Measurements from ENCODE around the gene KISS1. TPM values are rescaled to one million over a fixed set of nuclear protein-coding genes. Genes with fewer than 3 reads are reported as not detected.

KISS1 gene
- total RNA-seq, 1 donor from 2014 or later: not detected

GRCh38 chr1:204206121-204206520, 9.8 kb upstream of the KISS1 start:
- H3K9ac ChIP-seq (ENCODE audit: low read depth in 1 of 3, low read length in 3 of 3): no peak overlapping the region
- no peak overlapping the region for H3K4me3 ChIP-seq (ENCODE audit: low read length in 3 of 3)
- no peak overlapping the region for H3K27ac ChIP-seq (ENCODE audit: low read depth, low read length)
- H3K36me3 ChIP-seq (ENCODE audit: control insufficient read depth in 3 of 3, insufficient read depth in 3 of 3, low read length in 3 of 3): no peaks in the 10 kb centered on the region
- H3K27me3 ChIP-seq (ENCODE audit: control insufficient read depth in 3 of 3, insufficient read depth in 3 of 3, low read length in 3 of 3): peaks cover 0 to 15% (median 10%) of the 10 kb centered on the region in 3 donors
- peaks cover 3 to 7% (median 4%) of the 10 kb centered on the region in 3 donors for H3K4me1 ChIP-seq (ENCODE audit: control insufficient read depth in 3 of 3, insufficient read depth in 3 of 3, low read length in 3 of 3)
- H3K9me3 ChIP-seq (ENCODE audit: control insufficient read depth in 3 of 3, low read length in 3 of 3): no peaks in the 10 kb centered on the region

- Histone ChIP-seq H3K36me3 (ENCODE audit: control insufficient read depth in 3 of 3, insufficient read depth in 3 of 3, low read length in 3 of 3) (no peaks in the 10 kb centered on the region), H3K4me1 (ENCODE audit: control insufficient read depth in 3 of 3, insufficient read depth in 3 of 3, low read length in 3 of 3) (peaks cover 3 to 9% (median 8%) of the 10 kb centered on the region in 3 donors), H3K9me3 (ENCODE audit: control insufficient read depth in 3 of 3, low read length in 3 of 3) (no peaks in the 10 kb centered on the region), H3K27me3 (ENCODE audit: control insufficient read depth in 3 of 3, insufficient read depth in 3 of 3, low read length in 3 of 3) (peaks cover 0 to 15% (median 10%) of the 10 kb centered on the region in 3 donors), H3K4me3 (ENCODE audit: low read length in 3 of 3) (no peak overlapping the region), H3K27ac (ENCODE audit: low read depth, low read length) (no peak overlapping the region), H3K9ac (ENCODE audit: low read depth in 1 of 3, low read length in 3 of 3) (no peak overlapping the region)
Measured at GRCh38 chr1:204205486-204205885, 9.2 kb upstream of the KISS1 start.

GRCh38 chr1:204204944-204205343, 8.7 kb upstream of the KISS1 start:
- Histone ChIP-seq H3K9me3 (ENCODE audit: control insufficient read depth in 3 of 3, low read length in 3 of 3) (no peaks in the 10 kb centered on the region), H3K27me3 (ENCODE audit: control insufficient read depth in 3 of 3, insufficient read depth in 3 of 3, low read length in 3 of 3) (peaks cover 0 to 15% (median 10%) of the 10 kb centered on the region in 3 donors), H3K27ac (ENCODE audit: low read depth, low read length) (no peak overlapping the region)

GRCh38 chr1:204203206-204203767, 7.0 kb upstream of the KISS1 start:
- Histone ChIP-seq H3K9me3 (ENCODE audit: control insufficient read depth in 3 of 3, low read length in 3 of 3) (no peaks in the 10 kb centered on the region), H3K36me3 (ENCODE audit: control insufficient read depth in 3 of 3, insufficient read depth in 3 of 3, low read length in 3 of 3) (no peaks in the 10 kb centered on the region), H3K27me3 (ENCODE audit: control insufficient read depth in 3 of 3, insufficient read depth in 3 of 3, low read length in 3 of 3) (peaks cover 0 to 15% (median 10%) of the 10 kb centered on the region in 3 donors), H3K9ac (ENCODE audit: low read depth in 1 of 3, low read length in 3 of 3) (no peak overlapping the region), H3K4me1 (ENCODE audit: control insufficient read depth in 3 of 3, insufficient read depth in 3 of 3, low read length in 3 of 3) (peaks cover 19 to 29% (median 28%) of the 10 kb centered on the region in 3 donors), H3K27ac (ENCODE audit: low read depth, low read length) (no peak overlapping the region), H3K4me3 (ENCODE audit: low read length in 3 of 3) (no peak overlapping the region)

More at GRCh38 chr1:204204944-204205343, 8.7 kb upstream of the KISS1 start:
- H3K4me1 ChIP-seq (ENCODE audit: control insufficient read depth in 3 of 3, insufficient read depth in 3 of 3, low read length in 3 of 3): peaks cover 4 to 13% (median 11%) of the 10 kb centered on the region in 3 donors
- no peak overlapping the region for H3K4me3 ChIP-seq (ENCODE audit: low read length in 3 of 3)
- no peaks in the 10 kb centered on the region for H3K36me3 ChIP-seq (ENCODE audit: control insufficient read depth in 3 of 3, insufficient read depth in 3 of 3, low read length in 3 of 3)
- no peak overlapping the region for H3K9ac ChIP-seq (ENCODE audit: low read depth in 1 of 3, low read length in 3 of 3)

GRCh38 chr1:204202481-204202880, 6.2 kb upstream of the KISS1 start:
- peaks cover 23 to 37% (median 31%) of the 10 kb centered on the region in 3 donors for H3K4me1 ChIP-seq (ENCODE audit: control insufficient read depth in 3 of 3, insufficient read depth in 3 of 3, low read length in 3 of 3)
- no peaks in the 10 kb centered on the region for H3K9me3 ChIP-seq (ENCODE audit: control insufficient read depth in 3 of 3, low read length in 3 of 3)
- no peaks in the 10 kb centered on the region for H3K36me3 ChIP-seq (ENCODE audit: control insufficient read depth in 3 of 3, insufficient read depth in 3 of 3, low read length in 3 of 3)
- H3K27ac ChIP-seq (ENCODE audit: low read depth, low read length): no peak overlapping the region
- peaks cover 0 to 15% (median 10%) of the 10 kb centered on the region in 3 donors for H3K27me3 ChIP-seq (ENCODE audit: control insufficient read depth in 3 of 3, insufficient read depth in 3 of 3, low read length in 3 of 3)
- no peak overlapping the region for H3K9ac ChIP-seq (ENCODE audit: low read depth in 1 of 3, low read length in 3 of 3)
- no peak overlapping the region for H3K4me3 ChIP-seq (ENCODE audit: low read length in 3 of 3)

- H3K4me3 ChIP-seq (ENCODE audit: low read length in 3 of 3): no peak overlapping the region
- H3K27ac ChIP-seq (ENCODE audit: low read depth, low read length): no peak overlapping the region
- H3K4me1 ChIP-seq (ENCODE audit: control insufficient read depth in 3 of 3, insufficient read depth in 3 of 3, low read length in 3 of 3): peaks cover 20 to 34% (median 24%) of the 10 kb centered on the region in 3 donors
- H3K36me3 ChIP-seq (ENCODE audit: control insufficient read depth in 3 of 3, insufficient read depth in 3 of 3, low read length in 3 of 3): no peaks in the 10 kb centered on the region
- H3K9ac ChIP-seq (ENCODE audit: low read depth in 1 of 3, low read length in 3 of 3): no peak overlapping the region
- no peaks in the 10 kb centered on the region for H3K9me3 ChIP-seq (ENCODE audit: control insufficient read depth in 3 of 3, low read length in 3 of 3)
- peaks cover 0 to 14% (median 7%) of the 10 kb centered on the region in 3 donors for H3K27me3 ChIP-seq (ENCODE audit: control insufficient read depth in 3 of 3, insufficient read depth in 3 of 3, low read length in 3 of 3)
Measured at GRCh38 chr1:204201348-204202040, 5.2 kb upstream of the KISS1 start.

GRCh38 chr1:204199579-204199978, 3.3 kb upstream of the KISS1 start:
- H3K4me1 ChIP-seq (ENCODE audit: control insufficient read depth in 3 of 3, insufficient read depth in 3 of 3, low read length in 3 of 3): peaks cover 20 to 34% (median 24%) of the 10 kb centered on the region in 3 donors
- peaks cover 5 to 23% (median 12%) of the 10 kb centered on the region in 3 donors for H3K27me3 ChIP-seq (ENCODE audit: control insufficient read depth in 3 of 3, insufficient read depth in 3 of 3, low read length in 3 of 3)
- no peaks in the 10 kb centered on the region for H3K9me3 ChIP-seq (ENCODE audit: control insufficient read depth in 3 of 3, low read length in 3 of 3)
- H3K27ac ChIP-seq (ENCODE audit: low read depth, low read length): peak overlapping the region; percentile 91
- H3K4me3 ChIP-seq (ENCODE audit: low read length in 3 of 3): peak overlapping the region in 1 of 3 donors; percentile 7
- peak overlapping the region; percentile 73 to 77 (median 75) for H3K9ac ChIP-seq (ENCODE audit: low read depth in 1 of 3, low read length in 3 of 3)
- no peaks in the 10 kb centered on the region for H3K36me3 ChIP-seq (ENCODE audit: control insufficient read depth in 3 of 3, insufficient read depth in 3 of 3, low read length in 3 of 3)

GRCh38 chr1:204198348-204199340, 2.4 kb upstream of the KISS1 start:
- Histone ChIP-seq H3K4me1 (ENCODE audit: control insufficient read depth in 3 of 3, insufficient read depth in 3 of 3, low read length in 3 of 3) (peaks cover 20 to 34% (median 24%) of the 10 kb centered on the region in 3 donors), H3K27me3 (ENCODE audit: control insufficient read depth in 3 of 3, insufficient read depth in 3 of 3, low read length in 3 of 3) (peaks cover 5 to 28% (median 12%) of the 10 kb centered on the region in 3 donors), H3K27ac (ENCODE audit: low read depth, low read length) (peak overlapping the region; percentile 91), H3K4me3 (ENCODE audit: low read length in 3 of 3) (peak overlapping the region; percentile 25 to 54 (median 41)), H3K9ac (ENCODE audit: low read depth in 1 of 3, low read length in 3 of 3) (peak overlapping the region; percentile 73 to 77 (median 75)), H3K36me3 (ENCODE audit: control insufficient read depth in 3 of 3, insufficient read depth in 3 of 3, low read length in 3 of 3) (no peaks in the 10 kb centered on the region), H3K9me3 (ENCODE audit: control insufficient read depth in 3 of 3, low read length in 3 of 3) (no peaks in the 10 kb centered on the region)

GRCh38 chr1:204197068-204197467, 777 bp upstream of the KISS1 start:
- H3K9me3 ChIP-seq (ENCODE audit: control insufficient read depth in 3 of 3, low read length in 3 of 3): no peaks in the 10 kb centered on the region
- no peak overlapping the region for H3K9ac ChIP-seq (ENCODE audit: low read depth in 1 of 3, low read length in 3 of 3)
- H3K27me3 ChIP-seq (ENCODE audit: control insufficient read depth in 3 of 3, insufficient read depth in 3 of 3, low read length in 3 of 3): peaks cover 8 to 31% (median 8%) of the 10 kb centered on the region in 3 donors
- no peak overlapping the region for H3K4me3 ChIP-seq (ENCODE audit: low read length in 3 of 3)
- H3K4me1 ChIP-seq (ENCODE audit: control insufficient read depth in 3 of 3, insufficient read depth in 3 of 3, low read length in 3 of 3): peaks cover 21 to 38% (median 24%) of the 10 kb centered on the region in 3 donors
- H3K36me3 ChIP-seq (ENCODE audit: control insufficient read depth in 3 of 3, insufficient read depth in 3 of 3, low read length in 3 of 3): no peaks in the 10 kb centered on the region
- H3K27ac ChIP-seq (ENCODE audit: low read depth, low read length): no peak overlapping the region
